HCT116 (cell line): ENCODE measurements around the gene FOXP1. TPM values are rescaled to one million over a fixed set of nuclear protein-coding genes. Genes with fewer than 3 reads are reported as not detected.

Experiments used
- ATAC-seq: fragments of 200-7000 bp; cut with Tn5 transposase; 2 replicates; pipeline ENCODE4 v1.9.1; 2020; ENCODE audit warnings: mild to moderate bottlenecking, moderate library complexity
- BruUV-seq: library from RNA; stranded (reverse); fragments of 400-500 nt; replicated peaks from 2 replicates; lab custom pipeline; 2021; lab: Mats Ljungman, UMichigan
- CTCF ChIA-PET: fragments of 300-600 bp; sonication (Branson Sonifier 250); formaldehyde crosslinking; loops from one replicate; lab custom pipeline; 2021; ENCODE audit warnings: antibody characterized with exemption; lab: Charles Lee
- POLR2A ChIA-PET: fragments of 300-600, 350-600 bp; sonication (Branson Sonifier 250); formaldehyde crosslinking; loops from one replicate; lab custom pipeline; 2021; ENCODE audit warnings: antibody characterized with exemption; lab: Charles Lee
- RAD21 ChIA-PET, 2 experiments: fragments of 300-600 bp; sonication (Branson Sonifier 250); formaldehyde crosslinking; loops; one replicate each; lab custom pipeline; 2023; ENCODE audit warnings: low total read pairs in 2 of 2; ENCODE audit not compliant: uncharacterized antibody in 2 of 2, unreplicated experiment in 2 of 2, low non-redundant PET in 1 of 2; lab: Charles Lee
- DNase-seq: peaks from one replicate; pipeline ENCODE4 v3.0.0-alpha.2; 2010; ENCODE audit warnings: low read depth, low spot score
- H2AFZ ChIP-seq: fragments of 200-600 bp; shearing (Covaris generic), sonication (generic); 2 replicates; pipeline ENCODE4 v1.6.1; 2017; ENCODE audit warnings: low read depth, mixed run types, mixed read lengths, antibody characterized with exemption, low read length; ENCODE audit not compliant: poor library complexity, severe bottlenecking
- H3K27ac ChIP-seq: 2 replicates; pipeline ENCODE4 v1.5.1; 2012; ENCODE audit warnings: low read depth, low read length
- H3K27me3 ChIP-seq: fragments of 200-600 bp; sonication (generic); 2 replicates; pipeline ENCODE4 v1.6.1; 2016; ENCODE audit warnings: mixed run types, low read length, mixed read lengths; ENCODE audit not compliant: insufficient read depth
- H3K36me3 ChIP-seq, 2 experiments: fragments of 200-500 bp in 1 of 2; fragments of 200-600 bp in 1 of 2; sonication (Bioruptor generic) in 1 of 2; sonication (generic) in 1 of 2; 2 replicates each; pipeline versions ENCODE4 v1.5.1 to v1.6.1; 2014 to 2016; ENCODE audit warnings: low read length in 2 of 2, inconsistent platforms in 1 of 2, mixed read lengths in 1 of 2, mixed run types in 1 of 2; ENCODE audit not compliant: insufficient read depth in 2 of 2, control insufficient read depth in 1 of 2
- H3K4me1 ChIP-seq, 2 experiments: fragments of 200-600 bp in 1 of 2; sonication (generic) in 1 of 2; 2 replicates each; pipeline versions ENCODE4 v1.5.1 to v1.6.1; 2012 to 2017; ENCODE audit warnings: low read length in 2 of 2, inconsistent platforms in 1 of 2, mild to moderate bottlenecking in 1 of 2, mixed read lengths in 1 of 2, mixed run types in 1 of 2, moderate library complexity in 1 of 2; ENCODE audit not compliant: insufficient read depth in 2 of 2, control insufficient read depth in 1 of 2
- H3K4me2 ChIP-seq: fragments of 200-600 bp; sonication (generic); 2 replicates; pipeline ENCODE4 v1.6.1; 2017; ENCODE audit warnings: mixed run types, low read length, mixed read lengths
- H3K4me3 ChIP-seq, 2 experiments: fragments of 200-600 bp in 1 of 2; sonication (generic) in 1 of 2; replicated peaks in 1 of 2; 2 replicates each; pipeline ENCODE4 v1.5.1; 2011 to 2016; ENCODE audit warnings: low read length in 2 of 2, control low read depth in 1 of 2, low read depth in 1 of 2, mild to moderate bottlenecking in 1 of 2, mixed read lengths in 1 of 2, mixed run types in 1 of 2
- H3K79me2 ChIP-seq: fragments of 200-600 bp; sonication (generic); 2 replicates; pipeline ENCODE4 v1.6.1; 2017; ENCODE audit warnings: mild to moderate bottlenecking, mixed run types, low read length, moderate library complexity, mixed read lengths; ENCODE audit not compliant: insufficient read depth
- H3K9ac ChIP-seq: fragments of 200-600 bp; sonication (generic); 2 replicates; pipeline ENCODE4 v1.6.1; 2016; ENCODE audit warnings: low read length, mixed read lengths
- H3K9me2 ChIP-seq: fragments of 200-600 bp; sonication (generic), shearing (Covaris generic); 2 replicates; pipeline ENCODE4 v1.6.1; 2017; ENCODE audit warnings: mixed run types, mild to moderate bottlenecking, moderate library complexity; ENCODE audit not compliant: insufficient read depth
- H3K9me3 ChIP-seq, 2 experiments: fragments of 200-500 bp in 1 of 2; fragments of 200-600 bp in 1 of 2; sonication (Bioruptor generic) in 1 of 2; sonication (generic) in 1 of 2; 2 replicates each; pipeline ENCODE4 v1.6.1; 2014 to 2017; ENCODE audit warnings: low read length in 2 of 2, mixed read lengths in 2 of 2, inconsistent platforms in 1 of 2, low read depth in 1 of 2, mild to moderate bottlenecking in 1 of 2, mixed run types in 1 of 2, moderate library complexity in 1 of 2; ENCODE audit not compliant: control insufficient read depth in 1 of 2, insufficient read depth in 1 of 2
- H4K20me1 ChIP-seq: fragments of 200-600 bp; sonication (generic), shearing (Covaris generic); 2 replicates; pipeline ENCODE4 v1.6.1; 2017; ENCODE audit warnings: mixed run types, mild to moderate bottlenecking, moderate library complexity; ENCODE audit not compliant: insufficient read depth
- CBX3 ChIP-seq: IDR thresholded peaks from 2 replicates; pipeline ENCODE4 v1.6.1; 2012; ENCODE audit warnings: low read depth
- CEBPB ChIP-seq: IDR thresholded peaks from 2 replicates; pipeline ENCODE4 v1.6.1; 2012; ENCODE audit warnings: low read depth
- EGR1 ChIP-seq: IDR thresholded peaks from 2 replicates; pipeline ENCODE4 v1.6.1; 2012; ENCODE audit warnings: low read depth
- ELF1 ChIP-seq: IDR thresholded peaks from 2 replicates; pipeline ENCODE4 v1.6.1; 2012; ENCODE audit warnings: low read depth, borderline replicate concordance
- EZH2 ChIP-seq: fragments of 200-600 bp; sonication (generic); IDR thresholded peaks from 2 replicates; pipeline ENCODE4 v1.6.1; 2017; ENCODE audit warnings: antibody characterized with exemption, mixed run types
- EZH2phosphoT487 ChIP-seq: fragments of 200-600 bp; IDR thresholded peaks from 2 replicates; pipeline ENCODE4 v1.6.1; 2018; ENCODE audit warnings: antibody characterized with exemption, borderline replicate concordance
- FOSL1 ChIP-seq: IDR thresholded peaks from 2 replicates; pipeline ENCODE4 v1.6.1; 2012; ENCODE audit warnings: low read depth
- JUND ChIP-seq: IDR thresholded peaks from 2 replicates; pipeline ENCODE4 v1.6.1; 2012
- POLR2AphosphoS5 ChIP-seq: IDR thresholded peaks from 2 replicates; pipeline ENCODE4 v1.6.1; 2011; ENCODE audit warnings: mild to moderate bottlenecking, low read depth, low read length, moderate library complexity
- RAD21 ChIP-seq: IDR thresholded peaks from 2 replicates; pipeline ENCODE4 v1.6.1; 2012; ENCODE audit warnings: low read depth, mild to moderate bottlenecking
- SIN3A ChIP-seq: IDR thresholded peaks from 2 replicates; pipeline ENCODE4 v1.6.1; 2012; ENCODE audit warnings: low read depth
- SP1 ChIP-seq: IDR thresholded peaks from 2 replicates; pipeline ENCODE4 v1.6.1; 2012; ENCODE audit warnings: low read depth
- SRF ChIP-seq: IDR thresholded peaks from 2 replicates; pipeline ENCODE4 v1.6.1; 2012; ENCODE audit warnings: low read depth
- TCF7L2 ChIP-seq: IDR thresholded peaks from 2 replicates; pipeline ENCODE4 v1.7.0; 2011; ENCODE audit warnings: borderline replicate concordance, inconsistent platforms; ENCODE audit not compliant: insufficient read depth, insufficient read length; ENCODE audit errors: extremely low read depth
- YY1 ChIP-seq: IDR thresholded peaks from 2 replicates; pipeline ENCODE4 v1.6.1; 2011; ENCODE audit warnings: low read length, low read depth, moderate library complexity, mild to moderate bottlenecking; ENCODE audit not compliant: insufficient replicate concordance; ENCODE audit errors: extremely low read depth
- ZFX ChIP-seq: fragments of 450-650 bp; IDR thresholded peaks from 2 replicates; pipeline ENCODE4 v1.6.1; 2017
- ZNF274 ChIP-seq: fragments of 200-500 bp; sonication (Bioruptor generic); IDR thresholded peaks from 2 replicates; pipeline ENCODE4 v1.6.1; 2014; ENCODE audit warnings: mild to moderate bottlenecking, low read depth, low read length, inconsistent platforms
- intact Hi-C: fragments of 100-400 bp; cut with micrococcal nuclease; formaldehyde crosslinking; loops from 2 replicates; pipeline ENCODE4 v1.10.0; 2022
- total RNA-seq: library from RNA; stranded (reverse); gene quantifications from one replicate; pipeline ENCODE4 v1.2.1, GENCODE V29; 2021; ENCODE audit not compliant: unreplicated experiment
- TF ChIP-seq, protein P1 (sequence below), 3 experiments: fragments of 200-600 bp in 1 of 3; sonication (generic) in 1 of 3; IDR thresholded peaks in 2 of 3; conservative IDR thresholded peaks in 1 of 3; 2 replicates each; pipeline ENCODE4 v1.5.1; 2012 to 2017; ENCODE audit warnings: low read depth in 2 of 3, low read length in 2 of 3, antibody characterized with exemption in 1 of 3, borderline replicate concordance in 1 of 3, control low read depth in 1 of 3, mild to moderate bottlenecking in 1 of 3, mixed read lengths in 1 of 3, mixed run types in 1 of 3, moderate library complexity in 1 of 3; ENCODE audit not compliant: insufficient read depth in 1 of 3
- TF ChIP-seq, protein P2 (sequence below): IDR thresholded peaks from 2 replicates; pipeline ENCODE4 v1.6.1; 2012
- TF ChIP-seq, protein P3 (sequence below): IDR thresholded peaks from 2 replicates; pipeline ENCODE4 v1.6.1; 2012; ENCODE audit warnings: low read depth

The FOXP1 gene
- total RNA-seq, 1 experiment from 2014 or later, result 11.4 TPM

DNA sequence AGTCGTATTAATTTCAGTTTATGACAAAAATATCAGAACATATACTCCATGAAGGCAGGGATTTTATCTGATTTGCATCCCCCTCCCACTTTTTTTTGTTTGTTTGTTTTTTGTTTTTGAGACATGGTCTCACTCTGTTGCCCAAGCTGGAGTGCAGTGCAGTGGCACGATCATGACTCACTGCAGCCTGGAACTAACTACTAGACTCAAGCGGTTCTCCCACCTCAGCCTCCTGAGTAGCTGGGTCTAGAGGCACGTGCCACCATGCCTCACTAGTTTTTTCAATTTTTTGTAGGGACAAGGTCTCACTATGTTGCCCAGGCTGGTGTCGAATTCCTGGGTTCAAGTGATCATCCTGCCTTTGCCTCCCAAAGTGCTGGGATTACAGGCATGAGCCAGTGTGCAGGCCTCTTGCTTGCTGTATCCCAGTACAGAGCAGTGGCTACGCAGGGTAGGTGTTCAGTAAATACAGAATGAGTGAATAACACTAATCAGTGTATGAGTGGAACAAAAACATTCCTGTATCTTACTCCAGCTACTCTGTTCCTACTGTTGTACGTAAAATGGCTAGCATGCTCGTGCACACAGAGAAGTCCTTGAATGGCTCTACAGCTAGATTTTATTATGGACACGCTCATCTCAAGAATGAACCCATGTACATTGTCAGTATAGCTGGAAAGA lies 272.4 kb downstream of the FOXP1 start:
- Histone ChIP-seq H2AFZ (no peak overlapping the region), H4K20me1 (no peaks in the 10 kb centered on the region), H3K79me2 (no peaks in the 10 kb centered on the region), H3K9me3 (no peaks in the 10 kb centered on the region), H3K27ac (no peak overlapping the region), H3K36me3 (no peaks in the 10 kb centered on the region), H3K27me3 (no peaks in the 10 kb centered on the region), H3K9ac (no peak overlapping the region), H3K4me1 (no peaks in the 10 kb centered on the region), H3K4me2 (no peak overlapping the region), H3K4me3 (no peak overlapping the region), H3K9me2 (no peaks in the 10 kb centered on the region)
- no TSS peak for BruUV-seq
- TF ChIP-seq, protein P1, sequence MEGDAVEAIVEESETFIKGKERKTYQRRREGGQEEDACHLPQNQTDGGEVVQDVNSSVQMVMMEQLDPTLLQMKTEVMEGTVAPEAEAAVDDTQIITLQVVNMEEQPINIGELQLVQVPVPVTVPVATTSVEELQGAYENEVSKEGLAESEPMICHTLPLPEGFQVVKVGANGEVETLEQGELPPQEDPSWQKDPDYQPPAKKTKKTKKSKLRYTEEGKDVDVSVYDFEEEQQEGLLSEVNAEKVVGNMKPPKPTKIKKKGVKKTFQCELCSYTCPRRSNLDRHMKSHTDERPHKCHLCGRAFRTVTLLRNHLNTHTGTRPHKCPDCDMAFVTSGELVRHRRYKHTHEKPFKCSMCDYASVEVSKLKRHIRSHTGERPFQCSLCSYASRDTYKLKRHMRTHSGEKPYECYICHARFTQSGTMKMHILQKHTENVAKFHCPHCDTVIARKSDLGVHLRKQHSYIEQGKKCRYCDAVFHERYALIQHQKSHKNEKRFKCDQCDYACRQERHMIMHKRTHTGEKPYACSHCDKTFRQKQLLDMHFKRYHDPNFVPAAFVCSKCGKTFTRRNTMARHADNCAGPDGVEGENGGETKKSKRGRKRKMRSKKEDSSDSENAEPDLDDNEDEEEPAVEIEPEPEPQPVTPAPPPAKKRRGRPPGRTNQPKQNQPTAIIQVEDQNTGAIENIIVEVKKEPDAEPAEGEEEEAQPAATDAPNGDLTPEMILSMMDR (IDR thresholded peaks at IDR 0.05 in 2 of 3, conservative IDR thresholded peaks at IDR 0.05 in 1 of 3; ENCODE audit: borderline replicate concordance in 1 of 3, insufficient read depth in 1 of 3, low read depth in 2 of 3, low read length in 2 of 3), result no peak
- no peak for TF ChIP-seq FOSL1
- no peak for TF ChIP-seq EGR1
- TF ChIP-seq ELF1, result no peak
- no peak for TF ChIP-seq ZNF274
- no peak for TF ChIP-seq EZH2
- no peak for TF ChIP-seq RAD21
- no peak for TF ChIP-seq POLR2AphosphoS5
- no peak for TF ChIP-seq SP1
- TF ChIP-seq TCF7L2, result no peak
- no peak for TF ChIP-seq CBX3
- TF ChIP-seq, protein P2, sequence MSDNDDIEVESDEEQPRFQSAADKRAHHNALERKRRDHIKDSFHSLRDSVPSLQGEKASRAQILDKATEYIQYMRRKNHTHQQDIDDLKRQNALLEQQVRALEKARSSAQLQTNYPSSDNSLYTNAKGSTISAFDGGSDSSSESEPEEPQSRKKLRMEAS, result no peak
- no peak for TF ChIP-seq SIN3A
- TF ChIP-seq JUND, result no peak
- TF ChIP-seq CEBPB, result no peak
- no peak for TF ChIP-seq YY1
- TF ChIP-seq EZH2phosphoT487, result no peak
- no peak for TF ChIP-seq ZFX
- TF ChIP-seq SRF, result no peak
- TF ChIP-seq, protein P3, sequence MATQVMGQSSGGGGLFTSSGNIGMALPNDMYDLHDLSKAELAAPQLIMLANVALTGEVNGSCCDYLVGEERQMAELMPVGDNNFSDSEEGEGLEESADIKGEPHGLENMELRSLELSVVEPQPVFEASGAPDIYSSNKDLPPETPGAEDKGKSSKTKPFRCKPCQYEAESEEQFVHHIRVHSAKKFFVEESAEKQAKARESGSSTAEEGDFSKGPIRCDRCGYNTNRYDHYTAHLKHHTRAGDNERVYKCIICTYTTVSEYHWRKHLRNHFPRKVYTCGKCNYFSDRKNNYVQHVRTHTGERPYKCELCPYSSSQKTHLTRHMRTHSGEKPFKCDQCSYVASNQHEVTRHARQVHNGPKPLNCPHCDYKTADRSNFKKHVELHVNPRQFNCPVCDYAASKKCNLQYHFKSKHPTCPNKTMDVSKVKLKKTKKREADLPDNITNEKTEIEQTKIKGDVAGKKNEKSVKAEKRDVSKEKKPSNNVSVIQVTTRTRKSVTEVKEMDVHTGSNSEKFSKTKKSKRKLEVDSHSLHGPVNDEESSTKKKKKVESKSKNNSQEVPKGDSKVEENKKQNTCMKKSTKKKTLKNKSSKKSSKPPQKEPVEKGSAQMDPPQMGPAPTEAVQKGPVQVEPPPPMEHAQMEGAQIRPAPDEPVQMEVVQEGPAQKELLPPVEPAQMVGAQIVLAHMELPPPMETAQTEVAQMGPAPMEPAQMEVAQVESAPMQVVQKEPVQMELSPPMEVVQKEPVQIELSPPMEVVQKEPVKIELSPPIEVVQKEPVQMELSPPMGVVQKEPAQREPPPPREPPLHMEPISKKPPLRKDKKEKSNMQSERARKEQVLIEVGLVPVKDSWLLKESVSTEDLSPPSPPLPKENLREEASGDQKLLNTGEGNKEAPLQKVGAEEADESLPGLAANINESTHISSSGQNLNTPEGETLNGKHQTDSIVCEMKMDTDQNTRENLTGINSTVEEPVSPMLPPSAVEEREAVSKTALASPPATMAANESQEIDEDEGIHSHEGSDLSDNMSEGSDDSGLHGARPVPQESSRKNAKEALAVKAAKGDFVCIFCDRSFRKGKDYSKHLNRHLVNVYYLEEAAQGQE, result no peak
- ChIA-PET POLR2A (no interaction called here), RAD21 (no interaction called here), CTCF (no interaction called here)
- intact Hi-C loops, result no loop called here
- no peak for DNase-seq
- ATAC-seq, result no peak
